SU-DHL-6 (cell line): ENCODE measurements around the gene OSM.
A peak's percentile ranks its signal among the peaks of the same experiment; 100 is the strongest.

Experiments
- H2AFZ ChIP-seq: fragments of 200-600 bp; sonication (generic); 2 replicates; pipeline ENCODE4 v1.6.1; 2014; ENCODE audit warnings: low read depth, mild to moderate bottlenecking, moderate library complexity, mixed read lengths, antibody characterized with exemption, low read length; ENCODE audit not compliant: severe bottlenecking
- H3F3A ChIP-seq: fragments of 200-600 bp; shearing (Covaris generic); 2 replicates; pipeline ENCODE4 v1.6.0; 2016; ENCODE audit warnings: antibody characterized with exemption, mild to moderate bottlenecking; ENCODE audit not compliant: insufficient read depth
- H3K27ac ChIP-seq: fragments of 200-600 bp; sonication (generic); 2 replicates; pipeline ENCODE4 v1.5.1; 2016; ENCODE audit warnings: low read depth, mild to moderate bottlenecking, low read length, moderate library complexity, mixed read lengths
- H3K27me3 ChIP-seq: fragments of 200-600 bp; sonication (generic), shearing (Covaris generic); 2 replicates; pipeline ENCODE4 v1.6.0; 2014; ENCODE audit warnings: mild to moderate bottlenecking, low read length
- H3K36me3 ChIP-seq: fragments of 200-600 bp; sonication (generic); 2 replicates; pipeline ENCODE4 v1.6.1; 2014; ENCODE audit warnings: mild to moderate bottlenecking, low read length, mixed read lengths
- H3K4me2 ChIP-seq: fragments of 300-600, 200-600 bp; shearing (Covaris generic), sonication (generic); 2 replicates; pipeline ENCODE4 v1.6.0; 2014; ENCODE audit warnings: low read length, low read depth, mild to moderate bottlenecking; ENCODE audit not compliant: poor library complexity, severe bottlenecking
- H3K4me3 ChIP-seq: fragments of 200-600 bp; sonication (generic); 2 replicates; pipeline ENCODE4 v1.5.1; 2014; ENCODE audit warnings: antibody characterized with exemption, low read length, mild to moderate bottlenecking, mixed read lengths; ENCODE audit not compliant: insufficient read depth, poor library complexity, severe bottlenecking
- H3K79me2 ChIP-seq: fragments of 200-600 bp; sonication (generic); 2 replicates; pipeline ENCODE4 v1.6.1; 2014; ENCODE audit warnings: mild to moderate bottlenecking, low read length, moderate library complexity; ENCODE audit not compliant: insufficient read depth
- H3K9ac ChIP-seq: fragments of 200-600 bp; sonication (generic); 2 replicates; pipeline ENCODE4 v1.7.0; 2014; ENCODE audit warnings: mild to moderate bottlenecking, low read length
- H3K9me2 ChIP-seq: fragments of 200-600 bp; sonication (generic); replicated peaks from 2 replicates; pipeline ENCODE4 v1.6.1; 2014; ENCODE audit warnings: low read length; ENCODE audit not compliant: insufficient read depth
- H3K9me3 ChIP-seq: fragments of 200-600 bp; sonication (generic); 2 replicates; pipeline ENCODE4 v1.6.1; 2014; ENCODE audit warnings: low read length, mixed read lengths; ENCODE audit not compliant: insufficient read depth
- H4K20me1 ChIP-seq: fragments of 200-600 bp; sonication (generic); 2 replicates; pipeline ENCODE4 v1.6.1; 2014; ENCODE audit warnings: low read depth, mild to moderate bottlenecking, antibody characterized with exemption, low read length, moderate library complexity, mixed read lengths
- EZH2phosphoT487 ChIP-seq: fragments of 200-600 bp; sonication (generic), shearing (Covaris generic); conservative IDR thresholded peaks from 2 replicates; pipeline ENCODE4 v1.6.1; 2018; ENCODE audit warnings: mild to moderate bottlenecking, antibody characterized with exemption, low read length, moderate library complexity, mixed read lengths
- TF ChIP-seq, protein P1 (sequence below): fragments of 200-600 bp; sonication (generic); IDR thresholded peaks from one replicate; pipeline ENCODE4 v1.5.1; 2017; ENCODE audit warnings: antibody characterized with exemption, mild to moderate bottlenecking, low read length, moderate library complexity; ENCODE audit not compliant: insufficient read depth, poor library complexity, severe bottlenecking

Gene OSM

DNA sequence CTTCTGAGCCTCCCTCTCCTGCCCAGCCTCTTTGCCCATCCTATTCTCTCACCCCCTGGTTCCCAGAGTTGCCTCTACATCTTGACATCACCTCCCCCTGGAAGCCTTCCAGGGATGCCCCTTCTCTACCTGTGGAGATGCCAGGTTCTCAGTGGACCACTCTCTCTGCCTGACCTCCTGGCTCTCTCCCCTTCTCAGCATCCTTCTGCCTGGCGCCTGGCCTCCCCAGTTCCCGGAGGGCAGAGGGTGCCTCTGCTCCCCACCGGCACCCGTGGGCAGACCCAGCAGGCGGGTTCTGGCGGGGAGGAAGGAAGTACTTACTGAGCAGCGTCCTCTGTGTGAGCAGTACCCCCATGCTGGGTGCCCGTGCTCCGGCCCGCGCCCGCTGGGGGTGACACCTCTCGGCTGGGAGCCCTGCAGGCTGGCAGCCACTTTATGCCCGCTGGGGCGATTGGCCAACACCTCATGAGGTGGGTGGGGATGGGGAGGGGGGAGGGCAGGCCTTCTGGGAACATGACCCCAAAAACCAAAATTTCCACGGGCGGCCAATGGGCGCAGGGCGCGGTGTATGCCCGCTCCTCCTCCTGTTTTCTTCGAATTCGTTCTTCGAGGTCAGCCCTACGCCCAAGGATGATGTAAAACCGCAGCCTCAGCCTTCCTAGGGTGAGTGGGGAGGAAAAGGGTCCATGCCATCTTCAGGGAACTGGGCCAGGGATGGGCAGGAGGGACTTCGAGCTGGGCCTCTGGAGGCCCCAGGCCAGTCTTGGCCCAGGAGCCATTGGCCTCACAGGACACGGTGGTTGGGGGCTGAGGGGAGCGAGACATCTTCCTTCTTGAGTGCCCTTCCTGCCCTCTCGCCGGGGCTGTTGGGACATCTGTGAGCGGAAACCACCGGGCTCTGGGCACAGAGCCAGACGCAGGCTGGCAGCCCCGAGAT, at the start of gene OSM:
Gene OSM (minus strand): TSS at position 407 of the 937 bp plus-strand sequence. CDS start 52 bp downstream, at position 355.
- Histone ChIP-seq H3K9me2 (no peaks in the 10 kb centered on the region), H3K4me2 (peak within 1 kb of the TSS; percentile 32), H4K20me1 (no peaks in the 10 kb centered on the region), H3F3A (no peaks in the 10 kb centered on the region), H3K79me2 (no peaks in the 10 kb centered on the region), H3K27me3 (no peaks in the 10 kb centered on the region), H3K36me3 (no peaks in the 10 kb centered on the region), H3K4me3 (no peak within 1 kb of the TSS), H3K9me3 (no peaks in the 10 kb centered on the region), H3K27ac (no peak within 1 kb of the TSS), H3K9ac (no peak within 1 kb of the TSS), H2AFZ (no peak within 1 kb of the TSS)
- TF ChIP-seq, protein P1, sequence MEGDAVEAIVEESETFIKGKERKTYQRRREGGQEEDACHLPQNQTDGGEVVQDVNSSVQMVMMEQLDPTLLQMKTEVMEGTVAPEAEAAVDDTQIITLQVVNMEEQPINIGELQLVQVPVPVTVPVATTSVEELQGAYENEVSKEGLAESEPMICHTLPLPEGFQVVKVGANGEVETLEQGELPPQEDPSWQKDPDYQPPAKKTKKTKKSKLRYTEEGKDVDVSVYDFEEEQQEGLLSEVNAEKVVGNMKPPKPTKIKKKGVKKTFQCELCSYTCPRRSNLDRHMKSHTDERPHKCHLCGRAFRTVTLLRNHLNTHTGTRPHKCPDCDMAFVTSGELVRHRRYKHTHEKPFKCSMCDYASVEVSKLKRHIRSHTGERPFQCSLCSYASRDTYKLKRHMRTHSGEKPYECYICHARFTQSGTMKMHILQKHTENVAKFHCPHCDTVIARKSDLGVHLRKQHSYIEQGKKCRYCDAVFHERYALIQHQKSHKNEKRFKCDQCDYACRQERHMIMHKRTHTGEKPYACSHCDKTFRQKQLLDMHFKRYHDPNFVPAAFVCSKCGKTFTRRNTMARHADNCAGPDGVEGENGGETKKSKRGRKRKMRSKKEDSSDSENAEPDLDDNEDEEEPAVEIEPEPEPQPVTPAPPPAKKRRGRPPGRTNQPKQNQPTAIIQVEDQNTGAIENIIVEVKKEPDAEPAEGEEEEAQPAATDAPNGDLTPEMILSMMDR: no peak
- TF ChIP-seq EZH2phosphoT487: no peak

GRCh38 chr22:30315962-30316576, 49.4 kb upstream of the OSM start:
- no peaks in the 10 kb centered on the region for H4K20me1 ChIP-seq
- no peak for TF ChIP-seq EZH2phosphoT487
- no peaks in the 10 kb centered on the region for H3K36me3 ChIP-seq
- no peaks in the 10 kb centered on the region for H3K9me2 ChIP-seq
- H3K27me3 ChIP-seq: no peaks in the 10 kb centered on the region
- H3F3A ChIP-seq: no peaks in the 10 kb centered on the region
- no peak overlapping the region for H3K27ac ChIP-seq
- H3K4me2 ChIP-seq: no peak overlapping the region
- no peaks in the 10 kb centered on the region for H3K9me3 ChIP-seq
- no peak overlapping the region for H2AFZ ChIP-seq
- H3K4me3 ChIP-seq: no peak overlapping the region
- H3K9ac ChIP-seq: no peak overlapping the region
- H3K79me2 ChIP-seq: no peaks in the 10 kb centered on the region

GRCh38 chr22:30314915-30315314, 48.3 kb upstream of the OSM start:
- Histone ChIP-seq H3K9ac (no peak overlapping the region), H3K4me2 (no peak overlapping the region), H3K9me2 (no peaks in the 10 kb centered on the region), H3K36me3 (no peaks in the 10 kb centered on the region), H4K20me1 (no peaks in the 10 kb centered on the region), H3K9me3 (no peaks in the 10 kb centered on the region), H3K4me3 (no peak overlapping the region), H3K27ac (no peak overlapping the region), H3K79me2 (no peaks in the 10 kb centered on the region), H3K27me3 (no peaks in the 10 kb centered on the region), H2AFZ (no peak overlapping the region), H3F3A (no peaks in the 10 kb centered on the region)
- TF ChIP-seq, protein P1: no peak
- no peak for TF ChIP-seq EZH2phosphoT487
